ENCODE data around the gene CDC25A.
"Not testable (repeated sequence)": the region's sequence is repeated elsewhere in the genome, so short reads cannot be mapped to it uniquely, and the experiment has no call there.

Gene CDC25A

GRCh38 chr3:48140936-48141603 is 47.1 kb downstream of the CDC25A start:
- DNase-seq (ENCODE audit: low spot score): no peak

- DNase-seq (ENCODE audit: low spot score): peak; percentile 26
These were observed 47.9 kb downstream of the CDC25A start for GRCh38 chr3:48140336-48140757.

- DNase-seq (ENCODE audit: low spot score): no peak
These were observed 50.7 kb downstream of the CDC25A start for GRCh38 chr3:48137425-48137999.

- DNase-seq (ENCODE audit: low spot score): no peak
These were observed 52.4 kb downstream of the CDC25A start for GRCh38 chr3:48135552-48136495.

- peak; percentile 13 for DNase-seq (ENCODE audit: low spot score)
These were observed 57.8 kb downstream of the CDC25A start for GRCh38 chr3:48130321-48130904.

- no peak for DNase-seq (ENCODE audit: low spot score)
These were observed 58.3 kb downstream of the CDC25A start for GRCh38 chr3:48129921-48130320.

GRCh38 chr3:48128774-48129173 is 59.4 kb downstream of the CDC25A start:
- DNase-seq (ENCODE audit: low spot score): no peak

- DNase-seq (ENCODE audit: low spot score): no peak
These were observed 62.2 kb downstream of the CDC25A start for GRCh38 chr3:48125886-48126622.

GRCh38 chr3:48125013-48125705 is 63.1 kb downstream of the CDC25A start:
- DNase-seq (ENCODE audit: low spot score): no peak

- DNase-seq (ENCODE audit: low spot score): no peak
These were observed 64.9 kb downstream of the CDC25A start for GRCh38 chr3:48123346-48123745.

- DNase-seq (ENCODE audit: low spot score): no peak
These were observed 65.7 kb downstream of the CDC25A start for GRCh38 chr3:48122504-48122903.

GRCh38 chr3:48120223-48120622 is 68.0 kb downstream of the CDC25A start:
- no peak for DNase-seq (ENCODE audit: low spot score)

- DNase-seq (ENCODE audit: low spot score): no peak
These were observed 68.6 kb downstream of the CDC25A start for GRCh38 chr3:48119505-48120193.

GRCh38 chr3:48118928-48119327 is 69.3 kb downstream of the CDC25A start:
- no peak for DNase-seq (ENCODE audit: low spot score)

GRCh38 chr3:48118322-48118721 is 69.9 kb downstream of the CDC25A start:
- DNase-seq (ENCODE audit: low spot score): no peak

- no peak for DNase-seq (ENCODE audit: low spot score)
These were observed 75.4 kb downstream of the CDC25A start for GRCh38 chr3:48112813-48113212.

GRCh38 chr3:48112108-48112791 is 76.0 kb downstream of the CDC25A start:
- not testable (repeated sequence) for DNase-seq (ENCODE audit: low spot score)

- no peak for DNase-seq (ENCODE audit: low spot score)
These were observed 77.8 kb downstream of the CDC25A start for GRCh38 chr3:48110463-48110862.

GRCh38 chr3:48107227-48107626 is 81.0 kb downstream of the CDC25A start:
- no peak for DNase-seq (ENCODE audit: low spot score)
